BLaER1 treated with 17β-estradiol and CSF1 and Interleukin-3, amounts not matched to agents 10 nM and 100 nM (cell line): ENCODE data around the gene DLX2.

Source experiments
- H3K27ac ChIP-seq, 11 experiments: shearing (Covaris generic); formaldehyde crosslinking; 2 replicates each; pipeline ENCODE4 v1.8.1; 2022
- H3K27me3 ChIP-seq, 11 experiments: shearing (Covaris generic); formaldehyde crosslinking; 2 replicates each; pipeline ENCODE4 v1.8.1; 2022
- H3K36me3 ChIP-seq, 11 experiments: shearing (Covaris generic); formaldehyde crosslinking; 2 replicates each; pipeline ENCODE4 v1.8.1; 2022
- H3K4me1 ChIP-seq, 10 experiments: shearing (Covaris generic); formaldehyde crosslinking; 2 replicates each; pipeline ENCODE4 v1.8.1; 2022
- H3K4me2 ChIP-seq, 11 experiments: shearing (Covaris generic); formaldehyde crosslinking; 2 replicates each; pipeline ENCODE4 v1.8.1; 2022
- H3K4me3 ChIP-seq, 10 experiments: shearing (Covaris generic); formaldehyde crosslinking; 2 replicates each; pipeline ENCODE4 v1.8.1; 2022
- H3K9ac ChIP-seq, 11 experiments: shearing (Covaris generic); formaldehyde crosslinking; 2 replicates each; pipeline ENCODE4 v1.8.1; 2022
- H3K9me3 ChIP-seq, 11 experiments: shearing (Covaris generic); formaldehyde crosslinking; replicated peaks in 1 of 11; 2 replicates each; pipeline ENCODE4 v1.8.1; 2022
- H4K20me1 ChIP-seq, 11 experiments: shearing (Covaris generic); formaldehyde crosslinking; 2 replicates each; pipeline ENCODE4 v1.8.1; 2022
- Cebpa-rat ChIP-seq, 11 experiments: shearing (Covaris generic); IDR thresholded peaks; 2 replicates each; pipeline ENCODE4 v1.8.1; 2022

Gene DLX2

GRCh38 chr2:172093416-172094293, 9.0 kb downstream of the DLX2 start:
- Histone ChIP-seq H3K27ac (no peak overlapping the region), H3K4me1 (peaks cover 10 to 33% (median 25%) of the 10 kb centered on the region in 10 experiments), H3K36me3 (no peaks in the 10 kb centered on the region), H3K4me2 (peak overlapping the region in 2 of 11 experiments; percentile 89 to 99; a peak in 1 of 22 replicates), H3K27me3 (peaks cover 100% of the 10 kb centered on the region in 11 experiments), H3K4me3 (no peak overlapping the region), H3K9ac (no peak overlapping the region), H4K20me1 (peaks cover 0 to 98% (median 92%) of the 10 kb centered on the region in 11 experiments; a peak in 20 of 22 replicates), H3K9me3 (0 out of 22 replicates have a peak, but pooled peaks cover 0 to under 1% (median 0%) of the 10 kb centered on the region in 11 experiments)
- no peak for TF ChIP-seq Cebpa-rat (IDR thresholded peaks at IDR 0.05)

- no peaks in the 10 kb centered on the region for H3K36me3 ChIP-seq
- no peak overlapping the region for H3K9ac ChIP-seq
- TF ChIP-seq Cebpa-rat (IDR thresholded peaks at IDR 0.05) = no peak
- H4K20me1 ChIP-seq = peaks cover 0 to 98% (median 92%) of the 10 kb centered on the region in 11 experiments; a peak in 20 of 22 replicates
- H3K4me2 ChIP-seq = no peak overlapping the region
- peaks cover 100% of the 10 kb centered on the region in 11 experiments for H3K27me3 ChIP-seq
- peaks cover 2 to 8% (median 4%) of the 10 kb centered on the region in 11 experiments; a peak in 18 of 22 replicates for H3K9me3 ChIP-seq
- H3K4me1 ChIP-seq = peaks cover 10 to 30% (median 23%) of the 10 kb centered on the region in 10 experiments
- H3K27ac ChIP-seq = no peak overlapping the region
- H3K4me3 ChIP-seq = no peak overlapping the region
These were observed 9.8 kb downstream of the DLX2 start for GRCh38 chr2:172092716-172093415.

DNA sequence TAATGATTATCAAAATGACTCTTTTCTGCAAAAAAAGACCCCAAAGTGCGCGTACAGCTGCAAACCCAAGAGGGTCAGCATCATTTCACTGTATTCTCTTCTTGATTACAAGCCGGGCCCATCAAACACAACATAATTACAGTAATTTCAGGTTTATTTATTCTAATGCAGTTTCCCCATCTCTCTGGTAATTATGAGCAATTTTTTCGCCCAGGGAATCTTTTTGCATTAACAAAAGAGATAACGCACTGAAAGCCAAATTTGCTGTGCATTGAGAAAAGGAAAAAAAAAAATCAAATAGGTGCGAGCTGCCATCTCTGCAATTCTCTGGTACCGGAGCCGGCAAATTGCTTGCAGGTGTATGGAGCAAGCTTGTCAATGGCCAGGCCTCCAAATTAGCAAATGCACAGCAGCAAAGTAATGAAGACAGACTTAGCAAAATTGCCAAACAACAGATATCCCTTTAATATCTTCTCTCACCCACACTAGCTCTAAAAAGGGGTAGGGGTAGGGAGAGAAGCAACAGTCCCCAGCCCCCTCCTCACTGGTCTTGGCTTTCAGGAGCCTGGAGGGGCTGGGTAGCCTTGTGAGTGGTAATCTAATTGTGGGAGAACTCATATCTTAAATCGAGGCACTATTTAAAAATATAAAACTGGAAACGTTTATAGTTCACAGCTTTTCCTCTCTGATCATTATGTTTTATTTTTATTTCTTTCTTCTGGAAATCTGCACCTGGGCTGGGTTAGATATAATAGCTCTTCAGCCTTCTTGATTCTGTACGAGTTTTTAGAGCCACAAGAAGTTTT, 10.7 kb downstream of the DLX2 start:
- TF ChIP-seq Cebpa-rat (IDR thresholded peaks at IDR 0.05) = no peak
- Histone ChIP-seq H3K4me3 (no peak overlapping the region), H3K27ac (no peak overlapping the region), H3K9me3 (peaks cover 9 to 17% (median 13%) of the 10 kb centered on the region in 11 experiments; a peak in 21 of 22 replicates), H3K36me3 (no peaks in the 10 kb centered on the region), H3K4me1 (peaks cover 10 to 26% (median 20%) of the 10 kb centered on the region in 10 experiments), H3K4me2 (no peak overlapping the region), H4K20me1 (peaks cover 0 to 98% (median 92%) of the 10 kb centered on the region in 11 experiments; a peak in 19 of 22 replicates), H3K9ac (no peak overlapping the region), H3K27me3 (peaks cover 100% of the 10 kb centered on the region in 11 experiments)

GRCh38 chr2:172091000-172091641, 11.6 kb downstream of the DLX2 start:
- Histone ChIP-seq H3K4me3 (no peak overlapping the region), H3K9ac (no peak overlapping the region), H3K4me2 (no peak overlapping the region), H3K27me3 (peaks cover 100% of the 10 kb centered on the region in 11 experiments), H3K4me1 (peaks cover 9 to 22% (median 15%) of the 10 kb centered on the region in 10 experiments; a peak in 19 of 20 replicates), H3K36me3 (no peaks in the 10 kb centered on the region), H3K27ac (no peak overlapping the region), H3K9me3 (peaks cover 9 to 25% (median 18%) of the 10 kb centered on the region in 11 experiments; a peak in 21 of 22 replicates), H4K20me1 (peaks cover 0 to 98% (median 92%) of the 10 kb centered on the region in 11 experiments; a peak in 19 of 22 replicates)
- TF ChIP-seq Cebpa-rat (IDR thresholded peaks at IDR 0.05) = no peak

DNA sequence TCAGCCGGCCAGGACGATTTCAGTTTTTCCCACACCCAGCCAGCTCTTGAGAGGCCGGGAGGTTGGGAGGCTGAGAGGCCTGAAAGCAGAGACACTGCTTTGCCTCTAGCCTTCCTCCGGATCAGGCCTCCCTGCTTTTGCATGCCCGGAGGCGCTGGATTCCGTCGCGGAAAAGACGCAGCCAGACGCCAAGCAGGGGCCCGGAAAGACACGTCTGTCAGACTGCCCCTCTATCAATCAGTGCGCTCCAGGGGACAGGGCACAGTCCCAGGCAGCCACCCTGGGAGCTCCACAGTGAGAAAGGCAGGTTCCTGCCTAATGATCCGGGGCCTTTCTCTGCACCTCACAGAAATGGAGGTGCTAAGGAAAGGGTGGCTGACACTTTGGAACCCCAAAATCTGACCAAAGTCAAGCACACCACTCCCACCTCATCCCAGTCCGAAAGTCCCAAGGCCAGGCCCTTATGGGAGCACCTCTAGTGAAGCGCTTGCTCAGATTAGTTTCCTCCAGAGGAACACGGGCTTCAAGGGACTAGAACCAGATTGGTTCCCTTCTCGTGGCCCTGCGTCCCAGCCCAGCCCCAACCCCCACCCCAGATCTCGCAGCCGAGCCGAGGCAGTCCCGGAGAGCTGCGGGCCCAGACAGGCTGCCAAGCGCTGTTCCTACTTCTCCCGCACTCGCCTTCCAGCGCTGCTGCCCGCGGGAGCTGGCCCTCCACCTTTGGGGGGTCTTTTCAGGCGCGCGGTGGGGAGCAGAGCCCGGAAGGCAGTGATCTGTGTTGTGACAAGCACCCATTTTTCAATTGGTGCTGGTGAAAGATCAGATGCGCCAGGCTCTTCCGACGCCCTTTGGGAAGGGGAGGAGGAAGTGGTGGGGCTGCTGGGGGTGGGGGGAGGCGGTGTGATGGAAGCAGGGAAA, 12.4 kb downstream of the DLX2 start:
- no peaks in the 10 kb centered on the region for H3K36me3 ChIP-seq
- H3K4me2 ChIP-seq = no peak overlapping the region
- H3K4me3 ChIP-seq = no peak overlapping the region
- H3K27ac ChIP-seq = no peak overlapping the region
- peaks cover 3 to 20% (median 12%) of the 10 kb centered on the region in 10 experiments; a peak in 19 of 20 replicates for H3K4me1 ChIP-seq
- H4K20me1 ChIP-seq = peaks cover 0 to 98% (median 92%) of the 10 kb centered on the region in 11 experiments; a peak in 19 of 22 replicates
- no peak for TF ChIP-seq Cebpa-rat (IDR thresholded peaks at IDR 0.05)
- no peak overlapping the region for H3K9ac ChIP-seq
- peaks cover 9 to 31% (median 18%) of the 10 kb centered on the region in 11 experiments; a peak in 21 of 22 replicates for H3K9me3 ChIP-seq
- H3K27me3 ChIP-seq = peaks cover 100% of the 10 kb centered on the region in 11 experiments

- Histone ChIP-seq H3K9ac (no peak overlapping the region), H3K27ac (no peak overlapping the region), H3K4me1 (peaks cover 5 to 20% (median 12%) of the 10 kb centered on the region in 10 experiments; a peak in 19 of 20 replicates), H3K36me3 (no peaks in the 10 kb centered on the region), H3K9me3 (peaks cover 9 to 31% (median 18%) of the 10 kb centered on the region in 11 experiments; a peak in 21 of 22 replicates), H3K4me3 (no peak overlapping the region), H3K27me3 (peaks cover 100% of the 10 kb centered on the region in 11 experiments), H4K20me1 (peaks cover 0 to 98% (median 92%) of the 10 kb centered on the region in 11 experiments; a peak in 19 of 22 replicates), H3K4me2 (no peak overlapping the region)
- TF ChIP-seq Cebpa-rat (IDR thresholded peaks at IDR 0.05) = no peak
These were observed 13.1 kb downstream of the DLX2 start for GRCh38 chr2:172089633-172090032.

- peaks cover 9 to 31% (median 18%) of the 10 kb centered on the region in 11 experiments; a peak in 21 of 22 replicates for H3K9me3 ChIP-seq
- no peak for TF ChIP-seq Cebpa-rat (IDR thresholded peaks at IDR 0.05)
- H3K4me3 ChIP-seq = no peak overlapping the region
- peaks cover 10 to 24% (median 17%) of the 10 kb centered on the region in 10 experiments; a peak in 19 of 20 replicates for H3K4me1 ChIP-seq
- H3K27ac ChIP-seq = no peak overlapping the region
- no peak overlapping the region for H3K4me2 ChIP-seq
- H3K9ac ChIP-seq = no peak overlapping the region
- peaks cover 100% of the 10 kb centered on the region in 11 experiments for H3K27me3 ChIP-seq
- no peaks in the 10 kb centered on the region for H3K36me3 ChIP-seq
- H4K20me1 ChIP-seq = peaks cover 0 to 98% (median 92%) of the 10 kb centered on the region in 11 experiments; a peak in 19 of 22 replicates
These were observed 13.6 kb downstream of the DLX2 start for GRCh38 chr2:172089005-172089504.
